DND-41 (cell line): ENCODE data around the gene TRPM3.

Experiments
- ATAC-seq: fragments of 200-7000 bp; cut with Tn5 transposase; 3 replicates; pipeline ENCODE4 v1.9.1; 2021; ENCODE audit warnings: low read depth; ENCODE audit not compliant: insufficient read depth
- DNase-seq: peaks from one replicate; pipeline ENCODE4 v3.0.0-alpha.2; 2020
- H2AFZ ChIP-seq: 2 replicates; pipeline ENCODE4 v1.6.0; 2012; ENCODE audit warnings: low read depth, low read length
- H3K27ac ChIP-seq: 2 replicates; pipeline ENCODE4 v1.5.1; 2012; ENCODE audit warnings: low read length, inconsistent platforms
- H3K27me3 ChIP-seq: fragments of 200-600 bp; sonication (generic); 2 replicates; pipeline ENCODE4 v1.6.0; 2012; ENCODE audit warnings: low read length, mild to moderate bottlenecking, inconsistent platforms; ENCODE audit not compliant: insufficient read depth, poor library complexity
- H3K36me3 ChIP-seq: 2 replicates; pipeline ENCODE4 v1.5.1; 2012; ENCODE audit warnings: low read length, inconsistent platforms; ENCODE audit not compliant: insufficient read depth
- H3K4me1 ChIP-seq: 2 replicates; pipeline ENCODE4 v1.5.1; 2012; ENCODE audit warnings: mild to moderate bottlenecking, low read length; ENCODE audit not compliant: insufficient read depth
- H3K4me2 ChIP-seq: 2 replicates; pipeline ENCODE4 v1.6.0; 2012; ENCODE audit warnings: mild to moderate bottlenecking, moderate library complexity, low read length, inconsistent platforms; ENCODE audit not compliant: insufficient read depth
- H3K4me3 ChIP-seq, 2 experiments: fragments of 200-600 bp in 1 of 2; shearing (Covaris generic) in 1 of 2; 2 replicates each; pipeline ENCODE4 v1.5.1; 2012 to 2016; ENCODE audit warnings: inconsistent platforms in 2 of 2, low read length in 2 of 2, mild to moderate bottlenecking in 2 of 2, low read depth in 1 of 2, moderate library complexity in 1 of 2
- H3K79me2 ChIP-seq: 2 replicates; pipeline ENCODE4 v1.6.0; 2012; ENCODE audit warnings: low read length, inconsistent platforms; ENCODE audit not compliant: insufficient read depth
- H3K9ac ChIP-seq: 2 replicates; pipeline ENCODE4 v1.6.0; 2012; ENCODE audit warnings: low read depth, mild to moderate bottlenecking, inconsistent platforms, low read length, moderate library complexity
- H3K9me3 ChIP-seq: 2 replicates; pipeline ENCODE4 v1.5.1; 2012; ENCODE audit warnings: low read length, moderate library complexity, mild to moderate bottlenecking, inconsistent platforms; ENCODE audit not compliant: insufficient read depth, severe bottlenecking
- H4K20me1 ChIP-seq: 2 replicates; pipeline ENCODE4 v1.6.0; 2012; ENCODE audit warnings: low read length; ENCODE audit not compliant: insufficient read depth
- CTCF ChIP-seq: IDR thresholded peaks from 2 replicates; pipeline ENCODE4 v1.5.1; 2012; ENCODE audit warnings: borderline replicate concordance, low read length, moderate library complexity, mild to moderate bottlenecking; ENCODE audit not compliant: poor library complexity, severe bottlenecking; ENCODE audit errors: extremely low read depth
- EZH2 ChIP-seq: IDR thresholded peaks from 3 replicates; pipeline ENCODE4 v1.6.1; 2012; ENCODE audit warnings: borderline replicate concordance, low read depth, mild to moderate bottlenecking, moderate library complexity, low read length, inconsistent platforms; ENCODE audit not compliant: severe bottlenecking

Gene TRPM3

DNA sequence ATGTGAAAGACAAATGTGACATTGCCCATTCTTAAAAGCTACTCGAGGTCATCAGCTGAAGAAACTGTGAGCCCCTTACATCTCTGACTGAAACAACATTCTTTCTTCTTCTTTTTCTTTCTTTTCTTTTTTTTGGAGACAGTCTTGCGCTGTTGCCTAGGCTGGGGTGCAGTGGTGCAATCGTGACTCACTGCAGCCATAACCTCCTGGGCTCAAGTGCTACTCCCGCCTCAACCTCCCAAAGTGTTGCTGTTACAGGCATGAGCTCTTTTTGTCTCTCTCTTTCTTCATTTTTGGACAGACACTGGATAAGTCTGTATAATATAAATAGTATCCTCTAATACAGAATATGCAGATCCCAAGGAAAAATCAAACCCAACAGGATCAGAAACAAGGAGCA is 443.3 kb downstream of the TRPM3 start:
- H3K9me3 ChIP-seq: no peaks in the 10 kb centered on the region
- no peak overlapping the region for H3K9ac ChIP-seq
- no peak overlapping the region for H3K27ac ChIP-seq
- no peaks in the 10 kb centered on the region for H3K27me3 ChIP-seq
- no peak overlapping the region for H3K4me2 ChIP-seq
- DNase-seq (no peak), ATAC-seq (no peak)
- H3K36me3 ChIP-seq: no peaks in the 10 kb centered on the region
- TF ChIP-seq CTCF (no peak), EZH2 (no peak)
- H4K20me1 ChIP-seq: no peaks in the 10 kb centered on the region
- H3K4me1 ChIP-seq: no peaks in the 10 kb centered on the region
- H2AFZ ChIP-seq: no peak overlapping the region
- H3K79me2 ChIP-seq: no peaks in the 10 kb centered on the region
- no peak overlapping the region for H3K4me3 ChIP-seq

GRCh38 chr9:70677055-70677735 is 444.2 kb downstream of the TRPM3 start:
- H3K4me1 ChIP-seq: no peaks in the 10 kb centered on the region
- no peak overlapping the region for H3K9ac ChIP-seq
- no peak overlapping the region for H2AFZ ChIP-seq
- no peaks in the 10 kb centered on the region for H3K9me3 ChIP-seq
- no peak overlapping the region for H3K4me3 ChIP-seq
- TF ChIP-seq CTCF: no peak
- TF ChIP-seq EZH2: no peak
- DNase-seq (no peak), ATAC-seq (no peak)
- no peaks in the 10 kb centered on the region for H3K27me3 ChIP-seq
- H3K79me2 ChIP-seq: no peaks in the 10 kb centered on the region
- H3K36me3 ChIP-seq: no peaks in the 10 kb centered on the region
- H3K4me2 ChIP-seq: no peak overlapping the region
- H4K20me1 ChIP-seq: no peaks in the 10 kb centered on the region
- no peak overlapping the region for H3K27ac ChIP-seq

DNA sequence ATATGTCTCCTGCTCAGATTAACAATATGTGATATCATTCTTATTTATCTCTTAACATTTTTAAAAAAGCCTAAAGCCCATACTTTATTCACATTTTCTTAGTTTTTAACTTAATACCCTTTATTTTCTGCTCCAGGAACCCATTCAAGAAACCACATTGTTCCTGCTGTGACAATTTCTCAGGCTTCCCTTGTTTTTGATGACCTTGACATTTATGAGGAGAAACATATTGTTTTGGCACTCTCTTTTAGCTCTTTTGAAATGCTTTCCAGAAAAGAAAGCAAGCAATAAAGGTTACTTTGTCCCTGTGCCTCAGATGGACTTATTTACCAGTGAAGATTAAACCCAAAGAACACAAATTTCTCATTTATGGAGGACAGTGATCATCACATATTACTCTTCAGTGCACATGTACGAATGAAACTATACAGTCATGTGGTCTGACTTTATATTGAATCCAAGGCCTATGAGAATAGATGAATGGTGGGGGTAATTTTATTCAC is 445.5 kb downstream of the TRPM3 start:
- no peak for DNase-seq
- Histone ChIP-seq H3K9ac (no peak overlapping the region), H3K4me3 (no peak overlapping the region), H2AFZ (no peak overlapping the region), H3K79me2 (no peaks in the 10 kb centered on the region), H4K20me1 (no peaks in the 10 kb centered on the region), H3K4me1 (no peaks in the 10 kb centered on the region), H3K9me3 (no peaks in the 10 kb centered on the region), H3K36me3 (no peaks in the 10 kb centered on the region), H3K27me3 (no peaks in the 10 kb centered on the region), H3K4me2 (no peak overlapping the region), H3K27ac (no peak overlapping the region)
- ATAC-seq: no peak
- TF ChIP-seq EZH2 (no peak), CTCF (no peak)
